ENCODE measurements around the gene CCDC181.
A peak's percentile ranks its signal among the peaks of the same experiment; 100 is the strongest.
"Not testable (repeated sequence)": the region's sequence is repeated elsewhere in the genome, so short reads cannot be mapped to it uniquely, and the experiment has no call there.

The CCDC181 gene

GRCh38 chr1:169427081-169427641, at the start of gene CCDC181:
Gene CCDC181, minus strand, starts transcription at chr1:169427474. Its CDS starts 2,547 bp downstream, at chr1:169424927.
- DNase-seq (ENCODE audit: low read depth, low spot score), result peak; percentile 40

- no peak for DNase-seq (ENCODE audit: low read depth, low spot score)
Measured at GRCh38 chr1:169475806-169476387, 48.6 kb upstream of the CCDC181 start.

GRCh38 chr1:169474302-169474995, 47.2 kb upstream of the CCDC181 start:
- DNase-seq (ENCODE audit: low read depth, low spot score), result no peak

- no peak for DNase-seq (ENCODE audit: low read depth, low spot score)
Measured at GRCh38 chr1:169473347-169473746, 46.1 kb upstream of the CCDC181 start.

- DNase-seq (ENCODE audit: low read depth, low spot score), result no peak
Measured at GRCh38 chr1:169472738-169473137, 45.5 kb upstream of the CCDC181 start.

GRCh38 chr1:169468982-169469381, 41.7 kb upstream of the CCDC181 start:
- DNase-seq (ENCODE audit: low read depth, low spot score), result no peak

- DNase-seq (ENCODE audit: low read depth, low spot score), result no peak
Measured at GRCh38 chr1:169466259-169467230, 39.3 kb upstream of the CCDC181 start.

GRCh38 chr1:169465281-169465680, 38.0 kb upstream of the CCDC181 start:
- DNase-seq (ENCODE audit: low read depth, low spot score), result no peak

- no peak for DNase-seq (ENCODE audit: low read depth, low spot score)
Measured at GRCh38 chr1:169462385-169462784, 35.1 kb upstream of the CCDC181 start.

GRCh38 chr1:169461390-169462000, 34.2 kb upstream of the CCDC181 start:
- DNase-seq (ENCODE audit: low read depth, low spot score), result no peak

GRCh38 chr1:169460191-169460833, 33.0 kb upstream of the CCDC181 start:
- no peak for DNase-seq (ENCODE audit: low read depth, low spot score)

GRCh38 chr1:169457443-169457842, 30.2 kb upstream of the CCDC181 start:
- DNase-seq (ENCODE audit: low read depth, low spot score), result no peak

GRCh38 chr1:169456029-169456428, 28.8 kb upstream of the CCDC181 start:
- DNase-seq (ENCODE audit: low read depth, low spot score), result no peak

- DNase-seq (ENCODE audit: low read depth, low spot score), result no peak
Measured at GRCh38 chr1:169452921-169453320, 25.6 kb upstream of the CCDC181 start.

GRCh38 chr1:169451218-169451824, 24.0 kb upstream of the CCDC181 start:
- DNase-seq (ENCODE audit: low read depth, low spot score), result no peak

GRCh38 chr1:169443923-169444322, 16.6 kb upstream of the CCDC181 start:
- DNase-seq (ENCODE audit: low read depth, low spot score), result no peak

GRCh38 chr1:169426174-169426705, 1.0 kb downstream of the CCDC181 start:
- no peak for DNase-seq (ENCODE audit: low read depth, low spot score)

- DNase-seq (ENCODE audit: low read depth, low spot score), result no peak
Measured at GRCh38 chr1:169421309-169421708, 6.0 kb downstream of the CCDC181 start.

- DNase-seq (ENCODE audit: low read depth, low spot score), result no peak
Measured at GRCh38 chr1:169414952-169415351, 12.3 kb downstream of the CCDC181 start.

- DNase-seq (ENCODE audit: low read depth, low spot score), result not testable (repeated sequence)
Measured at GRCh38 chr1:169408340-169408739, 18.9 kb downstream of the CCDC181 start.
